ENCODE results near the gene UVRAG.
"Not testable (repeated sequence)": the region's sequence is repeated elsewhere in the genome, so short reads cannot be mapped to it uniquely, and the experiment has no call there.

Gene UVRAG

GRCh38 chr11:75924966-75925784, 110.2 kb downstream of the UVRAG start:
- DNase-seq: no peak

GRCh38 chr11:75925785-75926164, 110.8 kb downstream of the UVRAG start:
- DNase-seq: no peak

GRCh38 chr11:75929706-75930105, 114.7 kb downstream of the UVRAG start:
- no peak for DNase-seq

- no peak for DNase-seq
Observed at GRCh38 chr11:75930534-75930933, 115.5 kb downstream of the UVRAG start.

GRCh38 chr11:75931124-75931523, 116.1 kb downstream of the UVRAG start:
- no peak for DNase-seq

- DNase-seq: not testable (repeated sequence)
Observed at GRCh38 chr11:75933736-75934135, 118.7 kb downstream of the UVRAG start.

GRCh38 chr11:75934851-75935250, 119.8 kb downstream of the UVRAG start:
- no peak for DNase-seq

- DNase-seq: no peak
Observed at GRCh38 chr11:75938543-75938942, 123.5 kb downstream of the UVRAG start.

- no peak for DNase-seq
Observed at GRCh38 chr11:75939516-75939915, 124.5 kb downstream of the UVRAG start.

GRCh38 chr11:75939992-75940391, 125.0 kb downstream of the UVRAG start:
- DNase-seq: no peak

- no peak for DNase-seq
Observed at GRCh38 chr11:75940911-75941310, 125.9 kb downstream of the UVRAG start.

GRCh38 chr11:75944515-75944914, 129.5 kb downstream of the UVRAG start:
- DNase-seq: no peak

- no peak for DNase-seq
Observed at GRCh38 chr11:75945446-75945845, 130.4 kb downstream of the UVRAG start.

GRCh38 chr11:75945947-75946346, 130.9 kb downstream of the UVRAG start:
- no peak for DNase-seq

- DNase-seq: peak in 1 of 2 experiments; percentile 42
Observed at GRCh38 chr11:75946531-75947530, 131.8 kb downstream of the UVRAG start.

- no peak for DNase-seq
Observed at GRCh38 chr11:75949023-75949672, 134.1 kb downstream of the UVRAG start.

GRCh38 chr11:75950141-75950540, 135.1 kb downstream of the UVRAG start:
- no peak for DNase-seq

GRCh38 chr11:75954039-75954438, 139.0 kb downstream of the UVRAG start:
- DNase-seq: no peak

- DNase-seq: no peak
Observed at GRCh38 chr11:75955443-75955842, 140.4 kb downstream of the UVRAG start.

GRCh38 chr11:75959540-75959939, 144.5 kb downstream of the UVRAG start:
- DNase-seq: no peak

- no peak for DNase-seq
Observed at GRCh38 chr11:75964071-75964470, 149.1 kb downstream of the UVRAG start.

- no peak for DNase-seq
Observed at GRCh38 chr11:75966537-75967287, 151.7 kb downstream of the UVRAG start.
